GM13976 (cell line): ENCODE measurements around the gene MAP4K1.

Source experiments
- DNase-seq: peaks from one replicate; pipeline ENCODE4 v3.0.0; 2012; ENCODE audit warnings: low spot score
- in situ Hi-C: fragments of 300-500 bp; cut with MboI; formaldehyde crosslinking; loops from one replicate; pipeline ENCODE4 v1.12.0; 2022; ENCODE audit warnings: low sequenced_read_pairs, mixed read lengths, inconsistent platforms; ENCODE audit not compliant: unreplicated experiment
- TF ChIP-seq, protein P1 (sequence below): IDR thresholded peaks from 2 replicates; pipeline ENCODE4 v1.5.1; 2012; ENCODE audit warnings: borderline replicate concordance, mild to moderate bottlenecking; ENCODE audit not compliant: insufficient read depth; ENCODE audit errors: extremely low read depth, missing control alignments, control extremely low read depth

MAP4K1 gene

DNA sequence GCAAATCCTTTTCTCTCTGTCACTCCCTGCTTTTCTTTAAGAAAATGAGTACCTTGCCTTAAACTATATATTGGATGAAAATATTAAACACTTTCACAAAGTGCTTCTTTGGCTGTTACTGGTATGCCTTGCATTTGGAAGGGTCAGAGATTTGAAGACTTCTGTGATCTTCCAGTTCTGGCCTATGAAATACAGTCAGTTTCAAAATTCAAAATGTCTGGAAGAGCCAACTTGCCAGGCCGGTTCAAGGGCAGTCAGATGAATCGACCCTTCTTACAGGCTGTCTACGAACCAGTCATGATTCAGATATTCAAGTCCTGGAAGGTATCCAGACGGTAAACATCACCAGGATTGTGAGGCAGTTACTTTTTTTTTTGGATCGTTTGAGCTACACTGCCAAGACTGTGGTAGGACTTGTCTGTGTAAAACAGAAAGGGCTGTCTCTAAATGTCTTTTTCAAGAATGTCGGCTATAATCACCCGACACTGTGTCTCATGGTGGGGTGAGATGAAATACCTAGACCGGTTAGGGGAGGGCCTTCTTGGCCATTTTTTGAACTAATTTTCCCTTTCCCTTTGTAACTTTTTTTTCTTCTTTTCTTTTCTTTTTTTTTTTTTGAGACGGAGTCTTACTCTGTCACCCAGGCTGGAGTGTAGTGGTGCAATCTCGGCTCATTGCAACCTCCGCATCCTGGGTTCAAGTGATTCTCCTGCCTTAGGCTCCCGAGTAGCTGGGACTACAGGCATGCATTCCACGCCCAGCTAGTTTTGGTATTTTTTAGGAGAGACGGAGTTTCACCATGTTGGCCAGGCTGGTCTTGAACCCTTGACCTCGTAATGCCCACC is 40.9 kb upstream of the MAP4K1 start:
- DNase-seq, result no peak
- TF ChIP-seq, protein P1, sequence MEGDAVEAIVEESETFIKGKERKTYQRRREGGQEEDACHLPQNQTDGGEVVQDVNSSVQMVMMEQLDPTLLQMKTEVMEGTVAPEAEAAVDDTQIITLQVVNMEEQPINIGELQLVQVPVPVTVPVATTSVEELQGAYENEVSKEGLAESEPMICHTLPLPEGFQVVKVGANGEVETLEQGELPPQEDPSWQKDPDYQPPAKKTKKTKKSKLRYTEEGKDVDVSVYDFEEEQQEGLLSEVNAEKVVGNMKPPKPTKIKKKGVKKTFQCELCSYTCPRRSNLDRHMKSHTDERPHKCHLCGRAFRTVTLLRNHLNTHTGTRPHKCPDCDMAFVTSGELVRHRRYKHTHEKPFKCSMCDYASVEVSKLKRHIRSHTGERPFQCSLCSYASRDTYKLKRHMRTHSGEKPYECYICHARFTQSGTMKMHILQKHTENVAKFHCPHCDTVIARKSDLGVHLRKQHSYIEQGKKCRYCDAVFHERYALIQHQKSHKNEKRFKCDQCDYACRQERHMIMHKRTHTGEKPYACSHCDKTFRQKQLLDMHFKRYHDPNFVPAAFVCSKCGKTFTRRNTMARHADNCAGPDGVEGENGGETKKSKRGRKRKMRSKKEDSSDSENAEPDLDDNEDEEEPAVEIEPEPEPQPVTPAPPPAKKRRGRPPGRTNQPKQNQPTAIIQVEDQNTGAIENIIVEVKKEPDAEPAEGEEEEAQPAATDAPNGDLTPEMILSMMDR, result no peak
- in situ Hi-C loops, result no loop called here

DNA sequence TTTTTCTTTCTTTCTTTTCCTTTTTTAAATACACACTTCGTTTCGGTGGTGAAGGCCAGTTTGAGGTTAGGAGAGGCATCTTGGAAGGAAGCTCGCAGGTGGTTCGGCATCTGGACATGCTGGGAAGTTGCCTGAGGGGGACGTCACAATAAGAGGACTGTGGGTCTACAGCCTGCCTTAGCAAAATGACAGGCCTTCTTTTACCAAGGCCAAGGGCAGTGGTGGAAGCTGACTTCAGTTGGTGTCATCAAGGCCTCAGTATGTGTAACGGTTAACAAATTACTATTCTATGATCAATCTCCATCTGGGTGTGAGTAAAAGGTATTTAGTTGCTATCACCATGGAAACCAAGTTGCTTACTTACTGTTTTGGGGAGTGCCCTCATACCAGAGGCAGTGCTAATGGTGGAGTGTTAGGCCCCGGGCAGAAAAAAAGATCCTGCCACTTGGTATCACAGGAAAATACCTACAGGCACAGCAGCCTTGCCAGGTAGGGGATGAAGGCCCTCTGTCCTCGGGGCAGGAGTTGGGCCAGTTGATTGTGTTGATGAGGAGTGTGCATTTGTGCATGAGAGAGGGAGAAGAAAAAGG is 40.0 kb upstream of the MAP4K1 start:
- TF ChIP-seq, protein P1, result no peak
- in situ Hi-C loops, result no loop called here
- no peak for DNase-seq

- in situ Hi-C loops, result no loop called here
- DNase-seq, result no peak
- TF ChIP-seq, protein P1, result no peak
Observed at GRCh38 chr19:38656171-38656981, 38.6 kb upstream of the MAP4K1 start.

GRCh38 chr19:38655148-38655824 is 37.5 kb upstream of the MAP4K1 start:
- no peak for DNase-seq
- in situ Hi-C loops, result no loop called here
- TF ChIP-seq, protein P1, result no peak

- TF ChIP-seq, protein P1, result no peak
- no peak for DNase-seq
- in situ Hi-C loops, result no loop called here
Observed at GRCh38 chr19:38654628-38655055, 36.9 kb upstream of the MAP4K1 start.

DNA sequence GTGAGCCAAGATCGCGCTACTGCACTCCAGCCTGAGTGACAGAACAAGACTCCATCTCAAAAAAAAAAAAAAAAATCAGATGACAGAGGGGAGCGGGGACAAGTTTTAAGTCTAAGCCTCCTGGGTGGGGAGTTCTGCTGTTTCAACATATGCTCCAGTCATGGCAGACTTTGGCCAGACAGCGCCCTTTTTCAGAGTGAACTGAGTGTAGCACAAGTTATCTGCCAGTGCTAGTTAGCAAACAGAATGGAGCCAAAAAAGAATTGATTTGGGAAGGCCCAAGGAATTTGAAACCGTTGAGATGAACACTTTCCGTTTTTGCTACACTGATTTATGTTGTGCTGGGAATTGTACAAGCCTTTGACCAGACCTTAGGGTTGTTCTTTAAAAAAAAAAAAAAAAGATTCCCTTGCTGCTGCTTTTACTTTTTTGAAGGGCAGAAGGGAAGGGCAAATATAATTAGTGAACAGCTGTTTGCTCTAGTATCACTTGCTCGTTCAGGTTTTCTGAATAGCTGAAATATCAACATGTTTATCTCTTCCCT is 35.3 kb upstream of the MAP4K1 start:
- no peak for DNase-seq
- TF ChIP-seq, protein P1, result no peak
- in situ Hi-C loops, result no loop called here
